ENCODE results near the gene ADGRL4. TPM values are rescaled to one million over a fixed set of nuclear protein-coding genes. Genes with fewer than 3 reads are reported as not detected.

Gene ADGRL4
- total and polyA plus RNA-seq, 2 of the 13 experiments (the other 11 are each of a cell fraction or from before 2014, with no cell fraction given) = not detected

- no peak overlapping the region for H2AFZ ChIP-seq (ENCODE audit: low read length)
- in situ Hi-C loops (cut with HindIII; ENCODE audit: extremely low pct_ligation_motif_present, low pct_unique_long_range_greater_than_20kb) (no loop called here), intact Hi-C loops (cut with micrococcal nuclease; ENCODE audit: unreplicated experiment) (no loop called here)
- WGBS (ENCODE audit: low lambda C conversion rate) = 25% methylated on average over 2 of the region's 2 CpGs
- H3K9ac ChIP-seq (ENCODE audit: insufficient read depth, low read depth, low read length) = no peak overlapping the region
- DNase-seq (ENCODE audit: low spot score) (no peak), ATAC-seq (no peak), FAIRE-seq (no peak)
- H3K27ac ChIP-seq (ENCODE audit: extremely low read length, insufficient read depth, low read length) = no peak overlapping the region
- CTCF ChIA-PET (ENCODE audit: low intra/inter-chr PET ratio, low total read pairs) = no interaction called here
- no peaks in the 10 kb centered on the region for H3K79me2 ChIP-seq (ENCODE audit: insufficient read depth, low read length)
- no peak overlapping the region for H3K4me3 ChIP-seq (replicated peaks in 1 of 3; ENCODE audit: insufficient read depth in 1 of 3, low read depth in 2 of 3, low read length in 3 of 3)
- BruUV-seq (replicated peaks) = no TSS peak
- no peaks in the 10 kb centered on the region for H3K36me3 ChIP-seq (replicated peaks in 1 of 2; ENCODE audit: control insufficient read depth in 1 of 2, insufficient read depth in 2 of 2, low read length in 2 of 2)
- peaks cover 52% of the 10 kb centered on the region for H3K9me3 ChIP-seq (ENCODE audit: low read length)
- no peaks in the 10 kb centered on the region for H4K20me1 ChIP-seq (ENCODE audit: insufficient read depth, low read length)
- TF ChIP-seq U2AF2 (IDR thresholded peaks at IDR 0.05; ENCODE audit: low read depth, low read length) = no peak
- no peak for TF ChIP-seq XRCC5 (optimal IDR thresholded peaks at IDR 0.05; ENCODE audit: low read length)
- TF ChIP-seq MXD1 (CRISPR knock-in tag; IDR thresholded peaks at IDR 0.05) = no peak
- TF ChIP-seq MBD4 (IDR thresholded peaks at IDR 0.05; ENCODE audit: borderline replicate concordance, low read length) = no peak
- no peak for TF ChIP-seq CCAR2 (optimal IDR thresholded peaks at IDR 0.05; ENCODE audit: low read depth, low read length)
- TF ChIP-seq ZNF652 (CRISPR knock-in tag; IDR thresholded peaks at IDR 0.05; ENCODE audit: borderline replicate concordance, low read depth) = no peak
- TF ChIP-seq THAP9 (CRISPR knock-in tag; IDR thresholded peaks at IDR 0.05; ENCODE audit: borderline replicate concordance) = no peak
- no peak for TF ChIP-seq NFAT5 (CRISPR knock-in tag; IDR thresholded peaks at IDR 0.05)
- no peak for TF ChIP-seq ZFP36L2 (CRISPR knock-in tag; IDR thresholded peaks at IDR 0.05)
- POLR2A ChIA-PET = no interaction called here
- H3K27me3 ChIP-seq (ENCODE audit: control insufficient read depth in 1 of 2, insufficient read depth in 2 of 2, low read length in 2 of 2) = no peaks in the 10 kb centered on the region
- no peaks in the 10 kb centered on the region for H3K4me1 ChIP-seq (ENCODE audit: insufficient read depth, low read length)
- no peak overlapping the region for H3K4me2 ChIP-seq (ENCODE audit: low read depth, low read length)
Observed at GRCh38 chr1:78913950-78914349, 92.6 kb downstream of the ADGRL4 start.
